Measurements from ENCODE around the gene CYP2A6.
"Not testable (repeated sequence)": the region's sequence is repeated elsewhere in the genome, so short reads cannot be mapped to it uniquely, and the experiment has no call there.

The CYP2A6 gene

DNA sequence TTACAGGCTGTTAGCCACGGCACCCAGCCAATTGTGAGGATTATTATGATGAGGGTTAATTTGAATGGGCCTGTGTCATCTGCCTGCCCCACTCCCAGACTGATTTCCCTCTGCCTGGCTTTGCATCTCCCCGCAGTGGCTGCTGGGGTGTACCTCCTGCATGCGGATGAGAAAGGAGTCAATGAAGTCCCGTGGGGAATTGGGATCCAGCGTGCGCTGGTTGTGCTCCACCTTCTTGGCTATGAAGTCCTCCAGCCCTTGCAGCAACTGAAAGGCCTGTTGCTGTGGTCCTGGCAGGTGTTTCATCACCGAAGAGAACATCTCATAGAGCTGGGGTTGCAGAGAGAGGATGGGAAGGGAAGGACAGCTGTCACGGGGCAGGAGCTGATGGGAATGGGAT lies 3.5 kb downstream of the CYP2A6 start:
- not testable (repeated sequence) for DNase-seq (ENCODE audit: low read depth)

DNA sequence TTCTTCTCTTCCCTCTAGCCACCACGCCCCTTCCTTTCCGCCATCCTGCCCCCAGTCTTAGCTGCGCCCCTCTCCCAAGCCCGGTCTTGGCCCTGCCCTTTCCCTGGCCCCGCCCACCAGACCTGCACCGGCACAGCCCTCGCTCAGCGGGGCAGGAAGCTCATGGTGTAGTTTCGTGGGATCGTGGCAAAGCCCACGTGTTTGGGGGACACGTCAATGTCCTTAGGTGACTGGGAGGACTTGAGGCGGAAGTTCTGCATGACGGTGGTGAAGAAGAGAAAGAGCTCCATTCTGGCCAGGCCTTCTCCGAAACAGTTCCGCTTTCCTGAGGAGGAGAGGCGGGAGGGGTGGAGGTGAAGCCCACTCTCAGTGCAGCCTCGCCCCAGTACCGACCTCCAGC lies 6.6 kb downstream of the CYP2A6 start:
- DNase-seq (ENCODE audit: low read depth) = peak; percentile 75

DNA sequence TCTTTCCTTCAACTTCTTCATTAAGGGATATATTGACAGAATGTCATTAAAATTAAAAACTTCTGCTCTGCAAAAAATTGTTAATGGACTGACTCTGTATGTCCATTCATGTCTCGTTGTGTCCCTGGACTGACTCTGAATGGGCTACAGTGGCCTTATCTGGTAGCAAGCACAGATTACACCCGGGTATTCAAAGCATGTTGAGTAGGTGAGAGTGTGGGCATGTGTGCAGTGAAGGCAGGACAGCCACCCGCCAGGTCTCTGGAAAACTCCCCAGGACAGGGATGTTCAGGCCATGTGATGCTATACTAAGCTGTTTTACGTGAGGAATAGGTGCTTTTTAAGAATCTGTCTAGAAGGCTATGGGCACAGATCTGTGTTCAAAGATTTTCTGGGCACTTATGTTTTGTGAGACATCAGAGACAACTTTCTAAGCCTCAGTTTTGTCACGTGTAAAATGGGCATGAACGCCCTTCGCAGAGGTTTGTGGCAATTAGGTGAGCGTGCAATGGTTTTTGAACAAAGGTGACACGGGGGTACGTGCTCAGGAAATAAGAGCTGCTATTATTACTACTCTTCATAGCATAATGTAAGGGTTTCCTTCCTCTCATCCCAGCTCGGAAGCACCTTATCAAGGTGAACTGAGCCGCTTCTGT lies 7.1 kb downstream of the CYP2A6 start:
- DNase-seq (ENCODE audit: low read depth) = not testable (repeated sequence)

DNA sequence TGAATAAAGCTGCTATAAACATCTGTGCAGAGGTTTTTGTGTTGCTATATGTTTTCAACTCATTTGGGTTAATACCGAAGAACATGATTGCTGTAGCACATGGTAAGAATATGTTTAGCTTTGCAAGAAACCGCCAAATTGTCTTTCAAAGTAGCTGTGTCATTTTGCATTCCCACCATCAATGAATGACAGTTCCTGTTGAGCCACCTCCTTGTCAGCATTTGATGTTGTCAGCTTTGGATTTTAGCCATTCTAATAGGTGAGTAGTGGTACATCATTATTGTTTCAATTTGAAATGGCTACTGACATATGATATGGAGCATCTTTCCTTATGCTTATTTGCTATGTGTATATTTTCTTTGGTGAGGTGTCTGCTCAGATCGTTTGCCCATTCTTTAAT lies 8.2 kb downstream of the CYP2A6 start:
- DNase-seq (ENCODE audit: low read depth) = not testable (repeated sequence)

DNA sequence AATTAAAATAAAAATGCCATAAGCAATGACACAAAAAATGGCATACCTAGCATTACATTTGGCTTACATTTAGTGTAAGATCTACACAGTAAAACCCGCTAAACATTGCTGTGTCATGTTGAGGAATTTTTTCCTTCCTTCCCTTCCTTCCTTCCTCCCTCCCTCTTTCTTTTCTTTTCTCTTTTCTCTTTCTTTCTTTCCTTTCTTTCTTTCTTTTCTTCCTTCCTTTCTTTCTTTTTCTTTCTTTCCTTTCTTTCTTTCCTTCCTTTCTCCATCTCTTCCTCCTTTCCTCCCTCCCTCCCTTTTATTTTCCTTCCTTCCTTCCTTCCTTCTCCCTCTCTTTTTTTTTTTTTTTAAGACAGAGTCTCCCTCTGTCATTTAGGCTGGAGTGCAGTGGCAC lies 11.8 kb downstream of the CYP2A6 start:
- DNase-seq (ENCODE audit: low read depth) = not testable (repeated sequence)

DNA sequence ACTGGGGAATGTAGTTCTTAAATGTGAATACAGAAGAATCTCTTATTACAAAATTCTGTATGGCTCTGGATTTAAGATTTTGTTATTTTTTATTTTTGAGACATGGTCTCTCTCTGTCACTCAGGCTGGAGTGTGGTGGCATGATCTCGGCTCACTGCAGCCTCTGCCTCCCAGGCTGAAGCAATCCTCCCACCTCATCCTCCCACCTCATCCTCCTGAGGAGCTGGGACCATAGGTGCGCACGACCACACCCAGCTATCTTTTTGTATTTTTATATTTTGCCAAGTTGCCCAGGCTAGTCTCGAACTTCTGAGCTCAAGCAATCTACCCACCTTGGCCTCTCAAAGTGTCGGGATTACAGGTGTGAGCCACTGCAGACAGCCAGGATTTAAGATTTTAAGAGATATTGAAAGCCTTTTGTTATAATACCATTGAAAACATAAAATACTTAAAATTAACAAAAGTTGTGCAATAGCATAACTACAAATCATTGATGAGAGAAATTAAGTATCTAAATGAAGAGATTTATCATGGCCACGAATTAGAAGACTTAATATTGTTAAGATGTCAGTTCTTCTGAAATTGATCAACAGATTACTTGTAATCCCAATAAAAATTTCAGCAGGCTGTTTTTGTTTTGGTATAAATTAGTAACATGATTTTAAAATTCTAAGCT lies 13.4 kb downstream of the CYP2A6 start:
- no peak for DNase-seq (ENCODE audit: low read depth)

DNA sequence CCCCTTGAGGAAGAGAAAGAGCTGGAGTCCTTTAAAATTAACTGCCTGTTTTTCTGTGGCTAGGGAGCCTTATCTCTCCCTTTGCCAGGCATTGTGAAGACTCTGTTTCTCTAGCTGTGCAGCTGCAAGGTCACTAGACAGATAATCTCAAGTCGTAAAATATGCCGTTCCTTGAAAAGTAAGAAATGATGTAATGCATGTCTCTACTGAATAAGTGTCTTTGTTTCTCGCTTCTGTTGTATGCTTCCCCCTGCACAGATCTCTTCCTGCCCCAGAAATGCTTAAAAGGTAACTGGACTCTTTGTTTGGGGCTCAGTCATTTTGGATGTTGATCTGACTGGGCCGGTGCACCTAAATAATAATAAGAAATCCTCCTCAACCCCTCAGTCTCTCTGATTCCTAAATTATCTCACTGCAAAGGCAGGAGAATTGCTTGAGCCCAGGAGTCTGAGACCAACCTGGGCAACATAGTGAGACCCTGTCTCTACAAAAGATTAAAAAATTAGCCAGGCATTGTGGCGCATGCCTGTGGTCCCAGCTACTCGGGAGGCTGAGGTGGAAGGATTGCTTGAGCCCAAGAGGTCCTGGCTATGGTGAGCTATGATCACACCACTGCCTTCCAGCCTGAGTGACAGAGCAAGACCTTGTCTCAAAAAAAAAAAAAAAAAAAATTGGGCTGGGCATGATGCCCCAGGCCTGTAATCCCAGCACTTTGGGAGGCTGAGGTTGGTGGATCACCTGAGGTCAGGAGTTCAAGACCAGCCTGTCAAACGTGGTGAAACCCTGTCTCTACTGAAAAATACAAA lies 16.3 kb downstream of the CYP2A6 start:
- DNase-seq (ENCODE audit: low read depth) = not testable (repeated sequence)

DNA sequence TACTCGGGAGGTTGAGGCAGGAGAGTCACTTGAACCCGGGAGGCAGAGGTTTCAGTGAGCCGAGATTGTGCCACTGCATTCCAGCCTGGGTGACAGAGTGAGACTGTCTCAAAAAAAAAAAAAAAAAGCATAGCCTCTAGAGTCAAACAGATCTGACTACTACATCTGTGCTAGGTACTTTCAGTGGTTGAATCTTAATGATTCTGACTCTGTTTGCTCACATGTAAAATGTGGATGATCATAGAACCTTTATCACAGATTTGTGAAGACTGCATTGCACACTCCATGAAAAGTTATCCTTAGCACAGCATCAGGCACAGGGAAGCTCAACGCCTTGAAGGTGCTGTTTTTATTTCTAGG lies 17.8 kb downstream of the CYP2A6 start:
- DNase-seq (ENCODE audit: low read depth) = not testable (repeated sequence)

DNA sequence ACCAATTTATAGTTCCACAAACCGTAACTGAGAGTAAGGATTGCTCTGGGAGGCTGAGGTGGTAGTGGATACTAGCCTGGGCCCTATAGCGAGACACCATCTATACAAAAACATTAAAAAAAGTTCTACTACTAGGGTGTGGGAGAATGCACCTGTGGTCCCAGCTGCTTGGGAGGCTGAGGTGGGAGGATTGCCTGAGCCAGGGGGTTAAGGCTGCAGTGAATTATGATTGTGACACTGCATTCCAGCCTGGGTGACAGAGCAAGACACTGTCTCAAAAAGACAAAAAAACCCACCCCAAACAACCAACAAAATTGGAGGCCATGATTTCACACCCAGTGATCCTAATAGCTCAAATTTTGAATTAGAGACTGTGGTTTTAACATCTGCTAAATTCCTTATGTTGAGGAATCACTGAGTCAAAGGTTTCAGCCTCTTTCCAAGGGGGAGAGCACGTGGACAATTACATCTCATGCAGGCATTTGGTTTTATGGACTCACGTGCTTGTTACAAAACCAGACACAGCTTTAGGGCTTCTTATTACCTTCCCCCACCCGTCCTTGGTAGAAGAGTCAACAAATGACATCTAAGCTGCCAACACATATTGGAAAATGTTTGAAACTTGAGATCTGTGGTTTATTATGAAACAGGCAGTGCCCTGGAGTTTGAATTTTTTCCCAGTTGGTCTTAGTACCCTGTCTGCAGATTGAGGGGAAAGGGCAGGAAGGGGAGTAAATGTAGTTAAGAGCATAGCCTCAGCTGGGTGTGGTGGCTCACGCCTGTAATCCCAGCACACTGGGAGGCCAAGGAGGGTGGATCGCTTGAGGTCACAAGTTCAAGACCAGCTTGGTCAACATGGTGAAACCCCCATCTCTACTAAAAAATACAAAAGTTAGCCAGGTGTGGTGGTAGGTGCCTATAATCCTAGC lies 18.5 kb downstream of the CYP2A6 start:
- DNase-seq (ENCODE audit: low read depth) = no peak

DNA sequence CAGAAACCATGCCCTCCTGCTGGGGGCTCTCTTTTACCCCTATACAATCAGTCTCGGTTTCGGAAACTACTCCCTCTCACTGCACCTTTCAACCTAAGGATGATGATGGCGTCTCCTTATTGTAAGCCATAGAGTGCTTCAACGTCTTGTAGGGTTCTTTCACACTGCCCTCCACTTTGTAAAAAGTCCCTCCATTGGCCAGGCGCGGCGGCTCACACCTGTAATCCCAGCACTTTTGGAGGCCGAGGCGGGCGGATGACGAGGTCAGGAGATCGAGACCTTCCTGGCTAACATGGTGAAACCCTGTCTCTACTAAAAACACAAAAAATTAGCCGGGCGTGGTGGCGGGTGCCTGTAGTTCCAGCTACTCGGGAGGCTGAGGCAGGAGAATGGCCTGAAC lies 19.5 kb downstream of the CYP2A6 start:
- not testable (repeated sequence) for DNase-seq (ENCODE audit: low read depth)

DNA sequence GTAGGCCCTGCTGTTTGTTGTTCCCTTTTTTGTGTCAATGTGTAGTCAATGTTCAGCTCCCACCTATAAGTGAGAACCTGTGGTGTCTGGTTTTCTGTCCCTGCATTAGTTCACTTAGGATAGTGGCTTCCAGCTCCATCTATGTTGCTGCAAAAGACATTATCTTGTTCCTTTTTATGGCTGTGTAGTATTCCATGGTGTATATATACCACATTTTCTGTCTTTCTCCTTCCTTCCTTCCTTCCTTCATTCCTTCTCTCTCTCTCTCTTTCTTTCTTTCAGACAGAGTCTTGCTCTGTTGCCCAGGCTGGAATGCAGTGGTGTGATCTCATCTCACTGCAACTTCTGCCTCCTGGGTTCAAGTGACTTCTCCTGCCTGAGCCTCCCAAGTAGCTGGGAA lies 21.0 kb downstream of the CYP2A6 start:
- DNase-seq (ENCODE audit: low read depth) = no peak

DNA sequence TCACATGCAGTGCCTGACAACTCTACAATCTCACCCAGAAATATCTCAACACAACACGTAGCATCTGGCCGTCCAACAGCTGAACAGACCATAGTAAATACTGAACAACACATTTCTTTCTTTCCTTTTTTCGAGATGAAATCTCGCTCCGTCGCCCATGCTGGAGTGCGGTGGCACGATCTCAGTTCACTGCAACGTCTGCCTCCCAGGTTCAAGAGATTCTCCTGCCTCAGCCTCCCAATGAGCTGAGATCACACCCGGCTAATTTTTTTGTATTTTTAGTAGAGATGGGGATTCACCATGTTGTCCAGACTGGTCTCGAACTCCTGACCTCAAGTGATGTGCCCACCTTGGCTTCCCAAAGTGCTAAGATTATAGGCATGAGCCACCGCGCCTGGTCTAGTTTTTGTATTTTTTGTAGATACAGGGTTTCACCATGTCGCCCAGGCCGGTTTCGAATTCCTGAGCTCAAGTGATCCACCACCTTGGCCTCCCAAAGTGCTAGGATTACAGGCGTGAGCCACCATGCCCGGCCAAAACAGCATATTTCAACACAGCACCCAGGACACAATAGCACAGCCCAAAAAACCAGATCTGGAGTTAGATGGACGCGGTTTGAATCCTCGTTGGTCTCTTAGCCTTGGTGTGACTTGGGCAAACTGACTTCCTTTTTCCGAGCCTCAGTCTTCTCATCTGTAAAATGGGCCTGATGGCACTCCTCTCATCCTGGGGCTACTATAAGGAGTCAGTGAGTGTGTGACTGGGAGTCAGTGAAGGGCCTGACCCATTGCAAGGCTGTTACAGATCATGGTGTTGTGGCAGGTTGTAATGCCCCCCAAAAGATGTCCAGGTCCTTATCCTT lies 22.6 kb downstream of the CYP2A6 start:
- DNase-seq (ENCODE audit: low read depth) = no peak

DNA sequence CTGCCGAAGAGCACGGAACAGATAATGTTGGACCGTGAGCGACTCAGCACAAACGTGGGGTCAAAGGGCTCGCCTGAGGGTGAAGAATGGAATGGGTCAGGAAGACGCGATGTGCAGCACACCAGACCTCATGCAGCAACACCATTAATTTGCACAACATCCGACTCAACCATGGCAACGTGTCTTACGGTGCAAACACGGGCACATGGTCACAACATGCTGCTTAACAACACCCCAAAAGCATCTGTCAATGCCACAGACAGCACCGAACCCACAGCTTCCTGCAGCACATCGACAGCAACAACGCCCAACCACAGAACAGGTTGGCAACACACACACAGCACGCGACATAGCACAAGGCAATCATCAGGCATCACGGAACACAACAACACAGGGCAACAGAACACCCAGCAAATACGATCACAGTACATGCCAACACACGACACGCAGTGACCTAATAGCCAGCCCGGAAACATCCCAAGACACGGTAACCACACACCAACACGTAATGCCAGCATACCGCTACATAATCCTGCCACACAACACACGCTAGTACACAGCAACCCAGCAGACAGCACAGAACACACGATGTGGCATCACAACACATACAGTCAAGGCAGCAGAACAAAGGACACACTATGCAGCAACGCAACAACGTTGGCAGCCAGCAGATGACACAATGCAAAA lies 23.4 kb downstream of the CYP2A6 start:
- peak; percentile 53 for DNase-seq (ENCODE audit: low read depth)

DNA sequence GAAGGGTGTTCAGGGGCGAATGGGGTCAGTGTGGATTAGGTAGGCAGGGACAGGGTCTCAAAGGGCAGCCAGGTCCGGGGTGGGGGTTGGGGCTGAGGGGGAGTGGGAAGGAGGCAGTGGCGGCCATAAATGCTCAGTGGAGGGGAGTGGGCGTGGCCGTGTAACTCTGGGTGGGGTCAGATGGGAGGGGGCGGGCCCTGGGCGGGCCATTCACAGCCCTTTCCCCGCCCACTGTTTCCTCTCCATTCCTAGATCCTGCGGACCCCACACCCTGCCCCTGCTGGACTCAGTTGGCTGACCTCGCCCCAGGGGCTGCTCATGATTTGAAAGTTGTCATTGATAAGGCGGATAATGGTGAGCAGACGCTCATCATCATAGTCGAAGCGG lies 23.9 kb downstream of the CYP2A6 start:
- DNase-seq (ENCODE audit: low read depth) = not testable (repeated sequence)

DNA sequence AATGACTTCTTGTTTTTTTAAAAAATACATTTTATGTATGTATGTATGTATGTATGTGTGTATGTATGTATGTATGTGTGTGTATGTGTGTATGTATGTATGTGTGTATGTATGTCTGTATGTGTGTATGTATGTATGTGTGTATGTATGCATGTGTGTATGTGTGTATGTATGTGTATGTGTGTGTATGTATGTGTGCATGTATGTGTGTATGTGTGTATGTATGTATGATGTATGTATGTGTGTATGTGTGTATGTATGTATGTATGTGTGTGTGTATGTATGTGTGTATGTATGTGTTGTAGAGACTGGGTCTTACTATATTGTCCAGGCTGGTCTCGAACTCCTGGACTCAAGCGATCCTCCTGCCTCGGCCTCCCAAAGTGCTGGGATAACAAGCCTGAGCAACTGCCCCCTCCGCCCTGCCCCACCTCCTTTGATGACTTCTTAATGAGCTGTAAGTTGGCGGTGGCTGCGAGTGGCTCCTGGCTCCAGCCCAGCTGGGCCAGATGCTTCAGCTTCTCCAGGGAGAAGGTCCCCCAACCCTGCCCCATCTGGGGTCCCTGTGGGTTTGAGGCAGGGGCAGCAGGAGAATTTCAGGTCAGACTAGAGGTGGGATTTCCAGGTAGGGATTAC lies 24.7 kb downstream of the CYP2A6 start:
- not testable (repeated sequence) for DNase-seq (ENCODE audit: low read depth)

DNA sequence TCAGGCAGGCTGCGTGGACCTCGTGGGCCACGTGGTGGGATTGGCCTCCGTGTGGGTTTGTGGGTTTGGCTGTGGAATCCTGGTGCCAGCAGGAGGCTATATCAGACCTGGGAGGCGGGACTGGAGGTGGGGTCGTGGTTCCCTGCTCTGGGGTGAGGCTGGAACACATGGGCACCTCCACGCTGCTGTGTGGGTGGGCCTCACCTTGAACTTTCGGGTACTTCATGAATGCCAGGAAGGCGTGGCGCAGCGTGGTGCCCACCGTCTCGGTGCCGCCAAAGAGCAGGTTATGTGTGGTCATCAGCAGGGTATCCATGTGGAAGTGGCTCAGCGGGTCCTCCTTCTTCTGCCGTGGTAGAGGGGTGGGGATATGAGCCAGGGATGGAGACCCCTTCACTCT lies 25.3 kb downstream of the CYP2A6 start:
- not testable (repeated sequence) for DNase-seq (ENCODE audit: low read depth)

DNA sequence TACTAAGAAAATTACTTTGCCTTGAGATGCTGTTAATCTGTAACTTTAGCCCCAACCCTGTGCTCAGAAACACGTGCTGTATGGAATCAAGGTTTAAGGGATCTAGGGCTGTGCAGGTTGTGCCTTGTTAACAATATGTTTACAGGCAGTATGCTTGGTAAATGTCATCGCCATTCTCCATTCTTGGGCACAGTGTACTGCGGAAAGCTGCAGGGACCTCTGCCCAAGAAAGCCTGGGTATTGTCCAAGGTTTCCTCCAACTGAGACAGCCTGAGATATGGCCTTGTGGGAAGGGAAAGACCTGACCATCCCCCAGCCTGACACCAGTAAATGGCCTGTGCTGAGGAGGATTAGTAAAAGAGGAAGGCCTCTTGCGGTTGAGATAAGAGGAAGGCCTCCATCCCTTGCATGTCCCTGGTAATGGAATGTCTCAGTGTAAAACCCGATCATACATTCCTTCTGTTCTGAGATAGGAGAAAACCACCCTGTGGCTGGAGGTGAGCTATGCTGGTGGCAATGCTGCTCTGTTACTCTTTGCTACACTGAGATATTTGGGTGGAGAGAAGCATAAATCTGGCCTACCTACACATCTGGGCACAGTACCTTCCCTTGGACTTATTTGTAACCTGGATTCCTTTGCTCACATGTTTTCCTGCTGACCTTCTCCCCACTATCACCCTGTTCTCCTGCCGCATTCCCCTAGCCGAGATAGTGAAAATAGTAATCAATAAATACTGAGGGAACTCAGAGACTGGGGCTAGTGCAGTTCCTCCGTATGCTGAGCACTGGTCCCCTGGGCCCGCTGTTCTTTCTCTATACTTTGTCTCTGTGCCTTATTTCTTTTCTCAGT lies 27.3 kb downstream of the CYP2A6 start:
- DNase-seq (ENCODE audit: low read depth) = not testable (repeated sequence)

DNA sequence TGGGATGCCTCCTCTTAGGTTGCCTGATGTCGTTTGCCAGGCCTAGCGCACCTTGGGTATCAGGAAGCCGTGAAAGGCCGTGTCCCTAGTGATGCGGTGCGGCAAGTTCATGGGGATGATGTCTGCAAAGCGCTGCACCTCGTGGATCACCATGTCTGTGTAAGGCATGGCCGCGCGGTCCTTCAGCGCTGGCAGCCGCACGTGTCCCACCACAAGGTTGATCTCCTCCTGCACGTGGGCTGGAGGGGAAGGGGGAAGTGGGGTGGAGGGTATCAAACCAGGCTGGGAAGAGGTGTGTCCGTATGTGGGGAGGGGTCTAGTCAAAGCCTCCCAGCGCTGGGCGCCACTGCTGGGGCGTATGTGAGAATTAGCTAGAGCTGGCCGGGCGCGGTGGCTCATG lies 28.1 kb downstream of the CYP2A6 start:
- no peak for DNase-seq (ENCODE audit: low read depth)
